GM12878 (cell line): ENCODE results near the gene SLC11A1. TPM values are rescaled to one million over a fixed set of nuclear protein-coding genes. Genes with fewer than 3 reads are reported as not detected.

Source experiments
- ATAC-seq: fragments of 200-7000 bp; cut with Tn5 transposase; 3 replicates; pipeline ENCODE4 v1.9.1; 2020; ENCODE audit warnings: mild to moderate bottlenecking, moderate library complexity
- BruUV-seq: library from RNA; stranded (reverse); fragments of 400-500 nt; replicated peaks from 2 replicates; lab custom pipeline; 2021; lab: Mats Ljungman, UMichigan
- CTCF ChIA-PET: fragments of 300-600 bp; sonication (Branson Sonifier 250); formaldehyde crosslinking; extraction: SDS; loops from one replicate; lab custom pipeline; 2021; ENCODE audit warnings: inconsistent platforms; lab: Yijun Ruan, JAX
- POLR2A ChIA-PET: fragments of 350-600 bp; formaldehyde crosslinking; extraction: SDS; loops from one replicate; lab custom pipeline; 2021; ENCODE audit warnings: inconsistent platforms; lab: Charles Lee
- RAD21 ChIA-PET: fragments of 300-600 bp; sonication (Branson Sonifier 250); formaldehyde crosslinking; loops from one replicate; lab custom pipeline; 2023; ENCODE audit warnings: antibody characterized with exemption; ENCODE audit not compliant: unreplicated experiment; lab: Charles Lee
- SMC1A ChIA-PET: fragments of 300-600 bp; sonication (Branson Sonifier 250); formaldehyde crosslinking; loops from one replicate; lab custom pipeline; 2023; ENCODE audit not compliant: unreplicated experiment, uncharacterized antibody; lab: Charles Lee
- DNase-seq: peaks from one replicate; pipeline ENCODE4 v3.0.0-alpha.2; 2011; ENCODE audit warnings: low read depth, low spot score
- FAIRE-seq: peaks from 3 replicates; lab custom pipeline; 2011; peaks lifted over from hg19 to GRCh38; lab: Jason Lieb, UNC
- H2AFZ ChIP-seq: 2 replicates; pipeline ENCODE4 v1.6.0; 2011; ENCODE audit warnings: low read depth, low read length, control low read depth; ENCODE audit not compliant: control insufficient read depth
- H3K27ac ChIP-seq: 2 replicates; pipeline ENCODE4 v1.5.1; 2011; ENCODE audit warnings: control low read depth; ENCODE audit not compliant: control insufficient read depth, insufficient read depth
- H3K27me3 ChIP-seq, 2 experiments: replicated peaks in 1 of 2; 2 replicates each; pipeline versions ENCODE4 v1.6.0 to v1.6.1; 2011; ENCODE audit warnings: low read length in 1 of 2; ENCODE audit not compliant: control insufficient read depth in 2 of 2, insufficient read depth in 2 of 2
- H3K36me3 ChIP-seq, 2 experiments: 2 replicates each; pipeline ENCODE4 v1.5.1; 2011; ENCODE audit warnings: low read length in 1 of 2; ENCODE audit not compliant: control insufficient read depth in 2 of 2, insufficient read depth in 2 of 2
- H3K4me1 ChIP-seq: 2 replicates; pipeline ENCODE4 v1.6.1; 2011; ENCODE audit warnings: mild to moderate bottlenecking, low read length, moderate library complexity, mixed read lengths; ENCODE audit not compliant: control insufficient read depth, insufficient read depth
- H3K4me2 ChIP-seq: 2 replicates; pipeline ENCODE4 v1.6.0; 2011; ENCODE audit warnings: control low read depth; ENCODE audit not compliant: control insufficient read depth, insufficient read depth
- H3K4me3 ChIP-seq: fragments of 200-600 bp; sonication (generic); 2 replicates; pipeline ENCODE4 v1.5.1; 2016
- H3K79me2 ChIP-seq: 2 replicates; pipeline ENCODE4 v1.6.0; 2011; ENCODE audit warnings: low read length; ENCODE audit not compliant: control insufficient read depth, insufficient read depth
- H3K9ac ChIP-seq: 2 replicates; pipeline ENCODE4 v1.8.0; 2011; ENCODE audit warnings: low read length, control low read depth, mixed read lengths; ENCODE audit not compliant: control insufficient read depth, insufficient read depth
- H3K9me3 ChIP-seq: replicated peaks from 3 replicates; pipeline ENCODE4 v1.5.1; 2011; ENCODE audit warnings: mild to moderate bottlenecking, low read length; ENCODE audit not compliant: control insufficient read depth, insufficient read depth
- H4K20me1 ChIP-seq: 2 replicates; pipeline ENCODE4 v1.6.0; 2011; ENCODE audit not compliant: control insufficient read depth, insufficient read depth
- BCLAF1 ChIP-seq: fragments of 450-650 bp; IDR thresholded peaks from 2 replicates; pipeline ENCODE4 v1.6.1; 2017; ENCODE audit warnings: antibody characterized with exemption, mild to moderate bottlenecking, moderate library complexity
- CBX3 ChIP-seq: fragments of 200-600 bp; sonication (generic); IDR thresholded peaks from 2 replicates; pipeline ENCODE4 v1.6.1; 2016; ENCODE audit warnings: low read depth, borderline replicate concordance
- GABPA ChIP-seq: IDR thresholded peaks from 2 replicates; pipeline ENCODE4 v1.6.1; 2014; ENCODE audit warnings: antibody characterized with exemption, low read depth, mild to moderate bottlenecking, inconsistent platforms
- POLR2AphosphoS5 ChIP-seq: IDR thresholded peaks from 2 replicates; pipeline ENCODE4 v1.6.1; 2011; ENCODE audit warnings: mild to moderate bottlenecking, low read length, inconsistent platforms
- REST ChIP-seq: IDR thresholded peaks from 2 replicates; pipeline ENCODE4 v1.6.1; 2012; ENCODE audit warnings: mild to moderate bottlenecking, low read depth, low read length
- TCF3 ChIP-seq: IDR thresholded peaks from 2 replicates; pipeline ENCODE4 v1.6.1; 2012; ENCODE audit warnings: low read depth, mild to moderate bottlenecking, low read length, borderline replicate concordance; ENCODE audit not compliant: insufficient read depth
- ZBTB33 ChIP-seq: fragments of 450-650 bp; IDR thresholded peaks from 2 replicates; pipeline ENCODE4 v1.6.1; 2017; ENCODE audit warnings: mild to moderate bottlenecking
- in situ Hi-C: fragments of 300-500 bp; cut with MboI; formaldehyde crosslinking; loops from 9 replicates; pipeline ENCODE4 v1.14.3; 2018; ENCODE audit warnings: mixed read lengths
- intact Hi-C: fragments of 100-400 bp; cut with micrococcal nuclease; formaldehyde crosslinking; loops from one replicate; pipeline ENCODE4 v1.14.2; 2022; ENCODE audit not compliant: unreplicated experiment
- polyA plus RNA-seq, 11 experiments: library from polyadenylated mRNA; depleted of rRNA in 4 of 11; unstranded in 6 of 11; stranded (reverse) in 5 of 11; fragments of >200 nt; fragmentation: Nextera tagmentation in 4 of 11; fragmentation: Illumina TruSeq in 1 of 11; extraction: Ambion mirVana in 4 of 11; extraction: Trizol in 1 of 11; gene quantifications; 1 replicate in 1 of 11; 2 replicates in 10 of 11; pipeline versions ENCODE4 v1.2.1 to v1.2.3, GENCODE V29; 2011 to 2016; ENCODE audit warnings: inconsistent platforms in 2 of 11, missing spikeins in 2 of 11, low read depth in 1 of 11
- total RNA-seq, 4 experiments: library from RNA; depleted of rRNA in 3 of 4; stranded (reverse); fragments of >200 nt in 3 of 4; fragmentation: Illumina TruSeq in 1 of 4; extraction: Trizol in 1 of 4; gene quantifications; 2 replicates each; pipeline versions ENCODE4 v1.2.1 to v1.2.3, GENCODE V29; 2013 to 2021
- TF ChIP-seq, protein P1 (sequence below): fragments of 450-650 bp; IDR thresholded peaks from 2 replicates; pipeline ENCODE4 v1.6.1; 2017; ENCODE audit warnings: mild to moderate bottlenecking, moderate library complexity

The SLC11A1 gene
- total and polyA plus RNA-seq, 10 of the 15 experiments (the other 5 are each of a cell fraction or from before 2014, with no cell fraction given) = 0.03 to 0.38 (median 0.12) TPM

GRCh38 chr2:218370410-218371063, 11.5 kb upstream of the SLC11A1 start (continued):
- TF ChIP-seq, protein P1, sequence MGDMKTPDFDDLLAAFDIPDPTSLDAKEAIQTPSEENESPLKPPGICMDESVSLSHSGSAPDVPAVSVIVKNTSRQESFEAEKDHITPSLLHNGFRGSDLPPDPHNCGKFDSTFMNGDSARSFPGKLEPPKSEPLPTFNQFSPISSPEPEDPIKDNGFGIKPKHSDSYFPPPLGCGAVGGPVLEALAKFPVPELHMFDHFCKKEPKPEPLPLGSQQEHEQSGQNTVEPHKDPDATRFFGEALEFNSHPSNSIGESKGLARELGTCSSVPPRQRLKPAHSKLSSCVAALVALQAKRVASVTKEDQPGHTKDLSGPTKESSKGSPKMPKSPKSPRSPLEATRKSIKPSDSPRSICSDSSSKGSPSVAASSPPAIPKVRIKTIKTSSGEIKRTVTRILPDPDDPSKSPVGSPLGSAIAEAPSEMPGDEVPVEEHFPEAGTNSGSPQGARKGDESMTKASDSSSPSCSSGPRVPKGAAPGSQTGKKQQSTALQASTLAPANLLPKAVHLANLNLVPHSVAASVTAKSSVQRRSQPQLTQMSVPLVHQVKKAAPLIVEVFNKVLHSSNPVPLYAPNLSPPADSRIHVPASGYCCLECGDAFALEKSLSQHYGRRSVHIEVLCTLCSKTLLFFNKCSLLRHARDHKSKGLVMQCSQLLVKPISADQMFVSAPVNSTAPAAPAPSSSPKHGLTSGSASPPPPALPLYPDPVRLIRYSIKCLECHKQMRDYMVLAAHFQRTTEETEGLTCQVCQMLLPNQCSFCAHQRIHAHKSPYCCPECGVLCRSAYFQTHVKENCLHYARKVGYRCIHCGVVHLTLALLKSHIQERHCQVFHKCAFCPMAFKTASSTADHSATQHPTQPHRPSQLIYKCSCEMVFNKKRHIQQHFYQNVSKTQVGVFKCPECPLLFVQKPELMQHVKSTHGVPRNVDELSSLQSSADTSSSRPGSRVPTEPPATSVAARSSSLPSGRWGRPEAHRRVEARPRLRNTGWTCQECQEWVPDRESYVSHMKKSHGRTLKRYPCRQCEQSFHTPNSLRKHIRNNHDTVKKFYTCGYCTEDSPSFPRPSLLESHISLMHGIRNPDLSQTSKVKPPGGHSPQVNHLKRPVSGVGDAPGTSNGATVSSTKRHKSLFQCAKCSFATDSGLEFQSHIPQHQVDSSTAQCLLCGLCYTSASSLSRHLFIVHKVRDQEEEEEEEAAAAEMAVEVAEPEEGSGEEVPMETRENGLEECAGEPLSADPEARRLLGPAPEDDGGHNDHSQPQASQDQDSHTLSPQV = no peak
- TF ChIP-seq TCF3 (no peak), BCLAF1 (no peak)

- ChIA-PET POLR2A (no interaction called here), CTCF (interaction anchor here (1.0 to 1.1 kb wide), 2 partner anchors 15 to 70 kb away, joined by 3 read pairs; partner anchors contain the start of gene CATIP)
- no peak for FAIRE-seq
- no peak for TF ChIP-seq REST
- no peak for TF ChIP-seq CBX3
- no peak for TF ChIP-seq GABPA
- TF ChIP-seq POLR2AphosphoS5 = no peak
- no peak for TF ChIP-seq ZBTB33
Observed at GRCh38 chr2:218371983-218372350, 10.1 kb upstream of the SLC11A1 start.

More at GRCh38 chr2:218371983-218372350, 10.1 kb upstream of the SLC11A1 start:
- Histone ChIP-seq H3K27ac (no peak overlapping the region), H3K27me3 (no peaks in the 10 kb centered on the region), H3K79me2 (no peaks in the 10 kb centered on the region), H3K4me2 (no peak overlapping the region), H3K36me3 (no peaks in the 10 kb centered on the region), H3K4me3 (no peak overlapping the region), H4K20me1 (no peaks in the 10 kb centered on the region), H3K9me3 (no peaks in the 10 kb centered on the region; the same call in 2 of the 3 replicates), H3K4me1 (peaks cover 4% of the 10 kb centered on the region; the same call in 1 of the 2 replicates), H2AFZ (no peak overlapping the region), H3K9ac (no peak overlapping the region)
- no peak for DNase-seq
- intact Hi-C loops (no loop called here), in situ Hi-C loops (no loop called here)
- ChIA-PET RAD21 (no interaction called here), SMC1A (interaction anchor here (0.8 to 1.8 kb wide), 2 partner anchors 10 to 14 kb away, joined by 3 to 4 read pairs; no protein-coding TSS in a partner anchor)
- ATAC-seq = no peak
- no TSS peak for BruUV-seq
